Neuron (in vitro differentiated cells): ENCODE measurements around the gene C20orf96.
"Not testable (repeated sequence)": the region's sequence is repeated elsewhere in the genome, so short reads cannot be mapped to it uniquely, and the experiment has no call there.

Source experiments
- H2AFZ ChIP-seq: one replicate; pipeline ENCODE4 v1.6.1; 2013; ENCODE audit warnings: low read depth, mild to moderate bottlenecking, inconsistent platforms, low read length, moderate library complexity
- H3K27me3 ChIP-seq: one replicate; pipeline ENCODE4 v1.6.1; 2013; ENCODE audit warnings: low read length; ENCODE audit not compliant: insufficient read depth
- H3K36me3 ChIP-seq: one replicate; pipeline ENCODE4 v1.6.1; 2013; ENCODE audit warnings: low read length; ENCODE audit not compliant: insufficient read depth
- H3K4me1 ChIP-seq: one replicate; pipeline ENCODE4 v1.6.1; 2013; ENCODE audit warnings: low read length; ENCODE audit not compliant: insufficient read depth
- H3K4me3 ChIP-seq: 2 replicates; pipeline ENCODE4 v1.5.1; 2013; ENCODE audit warnings: mild to moderate bottlenecking, low read length, moderate library complexity
- H3K9me3 ChIP-seq: one replicate; pipeline ENCODE4 v1.6.1; 2013; ENCODE audit warnings: low read length

The C20orf96 gene

DNA sequence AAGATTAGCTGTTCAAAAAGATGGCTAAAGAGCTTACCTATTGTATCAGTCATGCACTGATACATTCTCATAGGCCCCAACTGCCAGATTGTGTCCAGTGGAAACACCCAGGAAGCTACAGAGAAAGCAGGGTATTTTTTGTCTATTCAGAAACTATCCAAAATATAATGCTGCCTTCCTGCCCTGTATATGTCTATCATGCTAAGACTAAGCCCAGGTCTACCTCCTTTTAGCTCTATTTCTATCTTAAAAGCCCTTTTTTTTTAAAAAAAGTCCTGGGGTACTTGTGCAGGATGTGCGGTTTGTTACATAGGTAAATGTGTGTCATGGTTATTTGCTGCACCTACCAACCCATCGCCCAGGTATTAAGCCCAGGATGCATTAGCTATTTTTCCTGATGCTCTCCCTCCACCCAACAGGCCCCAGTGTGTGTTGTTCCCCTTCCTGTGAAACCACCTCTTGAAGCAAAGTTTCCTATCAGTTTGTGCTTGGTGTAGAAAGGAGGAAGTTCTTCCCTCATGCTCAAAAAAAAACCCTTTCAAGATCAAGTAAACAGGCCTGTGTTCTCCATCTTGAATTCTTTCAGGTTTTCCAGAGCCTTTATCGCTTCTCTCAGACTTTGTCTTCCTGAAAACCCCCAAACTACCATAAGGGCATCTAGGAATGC is 63.0 kb downstream of the C20orf96 start:
- Histone ChIP-seq H3K36me3 (no peaks in the 10 kb centered on the region), H3K4me1 (no peaks in the 10 kb centered on the region), H3K9me3 (no peaks in the 10 kb centered on the region), H3K4me3 (no peak overlapping the region), H3K27me3 (no peaks in the 10 kb centered on the region), H2AFZ (no peak overlapping the region)

GRCh38 chr20:226958-227357 is 63.6 kb downstream of the C20orf96 start, which contains the start of gene DEFB129:
TSS of gene DEFB129 (plus strand) at chr20:227258. CDS start at chr20:227289, 31 bp downstream.
- Histone ChIP-seq H2AFZ (no peak within 1 kb of the TSS), H3K4me1 (no peaks in the 10 kb centered on the region), H3K27me3 (no peaks in the 10 kb centered on the region), H3K9me3 (no peaks in the 10 kb centered on the region), H3K36me3 (no peaks in the 10 kb centered on the region), H3K4me3 (no peak within 1 kb of the TSS)

GRCh38 chr20:225879-226278 is 64.7 kb downstream of the C20orf96 start:
- not testable (repeated sequence) for H3K4me3 ChIP-seq, H3K4me1 ChIP-seq, H3K27me3 ChIP-seq, H3K36me3 ChIP-seq, H2AFZ ChIP-seq, H3K9me3 ChIP-seq

GRCh38 chr20:221258-221830 is 69.2 kb downstream of the C20orf96 start:
- Histone ChIP-seq H3K4me3 (no peak overlapping the region), H3K4me1 (no peaks in the 10 kb centered on the region), H2AFZ (no peak overlapping the region), H3K36me3 (no peaks in the 10 kb centered on the region), H3K27me3 (peaks cover 4% of the 10 kb centered on the region), H3K9me3 (no peaks in the 10 kb centered on the region)
